Endothelial cell of umbilical vein (primary cell): ENCODE results near the gene KLK2. TPM values are rescaled to one million over a fixed set of nuclear protein-coding genes. Genes with fewer than 3 reads are reported as not detected.

Experiments used
- BruUV-seq: library from RNA; stranded (reverse); fragments of 400-500 nt; replicated peaks from 2 replicates; lab custom pipeline; 2021; lab: Mats Ljungman, UMichigan
- CTCF ChIA-PET: fragments of 300-600, 350-600 bp; sonication (Branson Sonifier 250); formaldehyde crosslinking; loops from one replicate; lab custom pipeline; 2021; ENCODE audit warnings: antibody characterized with exemption, inconsistent platforms; lab: Charles Lee
- POLR2A ChIA-PET: fragments of 300-600, 350-600 bp; sonication (Branson Sonifier 250); formaldehyde crosslinking; loops from one replicate; lab custom pipeline; 2021; ENCODE audit warnings: antibody characterized with exemption, inconsistent platforms; lab: Charles Lee
- DNase-seq: peaks from one replicate; pipeline ENCODE4 v3.0.0-alpha.2; 2011; ENCODE audit warnings: low read depth, low spot score
- FAIRE-seq: peaks from 2 replicates; lab custom pipeline; 2011; peaks lifted over from hg19 to GRCh38; lab: Jason Lieb, UNC
- H2AFZ ChIP-seq: 2 replicates; pipeline ENCODE4 v1.6.0; 2012; ENCODE audit warnings: low read depth, low read length, control low read depth, inconsistent platforms
- H3K27ac ChIP-seq: 2 replicates; pipeline ENCODE4 v1.5.1; 2011; ENCODE audit warnings: low read depth, mild to moderate bottlenecking, control low read depth, low read length, moderate library complexity; ENCODE audit not compliant: insufficient read depth
- H3K27me3 ChIP-seq, 2 experiments: 2 replicates each; pipeline versions ENCODE4 v1.6.0 to v1.6.1; 2011; ENCODE audit warnings: low read length in 2 of 2, mixed read lengths in 1 of 2; ENCODE audit not compliant: control insufficient read depth in 2 of 2, insufficient read depth in 2 of 2
- H3K36me3 ChIP-seq, 2 experiments: 2 replicates in 1 of 2; 3 replicates in 1 of 2; pipeline ENCODE4 v1.5.1; 2011; ENCODE audit warnings: low read length in 2 of 2, mild to moderate bottlenecking in 1 of 2, moderate library complexity in 1 of 2; ENCODE audit not compliant: control insufficient read depth in 2 of 2, insufficient read depth in 2 of 2; ENCODE audit errors: extremely low read depth in 1 of 2
- H3K4me1 ChIP-seq: 3 replicates; pipeline ENCODE4 v1.5.1; 2011; ENCODE audit warnings: mild to moderate bottlenecking, low read length; ENCODE audit not compliant: control insufficient read depth, insufficient read depth; ENCODE audit errors: extremely low read depth
- H3K4me2 ChIP-seq: 2 replicates; pipeline ENCODE4 v1.6.1; 2011; ENCODE audit warnings: low read length, control low read depth, mixed read lengths; ENCODE audit not compliant: insufficient read depth
- H3K4me3 ChIP-seq, 3 experiments: fragments of 200-600 bp in 1 of 3; sonication (generic), shearing (Covaris generic) in 1 of 3; replicated peaks in 1 of 3; 2 replicates each; pipeline ENCODE4 v1.5.1; 2011 to 2016; ENCODE audit warnings: control low read depth in 3 of 3, low read length in 3 of 3, mild to moderate bottlenecking in 2 of 3, inconsistent platforms in 1 of 3, low read depth in 1 of 3, moderate library complexity in 1 of 3; ENCODE audit not compliant: insufficient read depth in 1 of 3
- H3K79me2 ChIP-seq: 2 replicates; pipeline ENCODE4 v1.6.0; 2012; ENCODE audit warnings: low read length, inconsistent platforms; ENCODE audit not compliant: control insufficient read depth, insufficient read depth
- H3K9ac ChIP-seq: replicated peaks from 2 replicates; pipeline ENCODE3; 2011; ENCODE audit warnings: low read length, control low read depth; ENCODE audit not compliant: insufficient read depth; ENCODE audit errors: extremely low read depth
- H3K9me1 ChIP-seq: replicated peaks from 3 replicates; pipeline ENCODE4 v1.6.0; 2011; ENCODE audit warnings: mild to moderate bottlenecking, low read length; ENCODE audit not compliant: control insufficient read depth, insufficient read depth; ENCODE audit errors: extremely low read depth
- H3K9me3 ChIP-seq: replicated peaks from 2 replicates; pipeline ENCODE4 v1.5.1; 2012; ENCODE audit warnings: low read length, inconsistent platforms; ENCODE audit not compliant: control insufficient read depth, insufficient read depth
- H4K20me1 ChIP-seq: replicated peaks from 2 replicates; pipeline ENCODE3; 2011; ENCODE audit warnings: mild to moderate bottlenecking, low read length; ENCODE audit not compliant: control insufficient read depth, insufficient read depth; ENCODE audit errors: extremely low read depth
- EZH2 ChIP-seq: IDR thresholded peaks from 2 replicates; pipeline ENCODE4 v1.6.1; 2012; ENCODE audit warnings: borderline replicate concordance, low read depth, mild to moderate bottlenecking, moderate library complexity, low read length, inconsistent platforms; ENCODE audit not compliant: severe bottlenecking
- FOS ChIP-seq: IDR thresholded peaks from 2 replicates; pipeline ENCODE4 v1.6.1; 2011; ENCODE audit warnings: mild to moderate bottlenecking, low read length, moderate library complexity, borderline replicate concordance; ENCODE audit not compliant: insufficient read depth
- GATA2 ChIP-seq: IDR thresholded peaks from 2 replicates; pipeline ENCODE4 v1.7.0; 2011; ENCODE audit warnings: low read depth, mild to moderate bottlenecking, moderate library complexity, mixed read lengths, low read length; ENCODE audit not compliant: insufficient read length, insufficient read depth
- JUN ChIP-seq: IDR thresholded peaks from 2 replicates; pipeline ENCODE4 v1.6.1; 2011; ENCODE audit warnings: borderline replicate concordance, low read depth; ENCODE audit not compliant: insufficient read length, insufficient read depth
- MYC ChIP-seq: IDR thresholded peaks from one replicate; pipeline ENCODE4 v1.6.1; 2011; ENCODE audit warnings: mild to moderate bottlenecking, low read depth, low read length
- POLR2A ChIP-seq: IDR thresholded peaks from 2 replicates; pipeline ENCODE4 v1.6.1; 2012; ENCODE audit warnings: low read depth, mild to moderate bottlenecking, control low read depth, low read length
- POLR2AphosphoS5 ChIP-seq: IDR thresholded peaks from 2 replicates; pipeline ENCODE4 v1.6.1; 2012; ENCODE audit warnings: low read depth, mild to moderate bottlenecking, control low read depth, low read length, moderate library complexity; ENCODE audit not compliant: insufficient read depth
- dilution Hi-C: fragments of 300-500 bp; cut with MboI; formaldehyde crosslinking; loops from one replicate; pipeline ENCODE4 v1.15.0; 2019; ENCODE audit warnings: low sequenced_read_pairs; ENCODE audit not compliant: extremely low pct_ligation_motif_present
- intact Hi-C: fragments of 100-400 bp; cut with micrococcal nuclease; formaldehyde crosslinking; loops from one replicate; pipeline ENCODE4 v1.10.0; 2022
- polyA plus RNA-seq, 4 experiments: library from polyadenylated mRNA; depleted of rRNA in 3 of 4; stranded (reverse) in 3 of 4; unstranded in 1 of 4; fragments of >200 nt; gene quantifications; 2 replicates each; pipeline versions ENCODE4 v1.2.1 to v1.2.3, GENCODE V29; 2011 to 2012; ENCODE audit warnings: missing spikeins in 1 of 4
- total RNA-seq: library from RNA; stranded (reverse); gene quantifications from 2 replicates; pipeline ENCODE4 v1.2.3, GENCODE V29; 2021
- TF ChIP-seq, protein P1 (sequence below): IDR thresholded peaks from 2 replicates; pipeline ENCODE4 v1.6.1; 2011; ENCODE audit not compliant: insufficient read depth, insufficient read length
- TF ChIP-seq, protein P2 (sequence below), 2 donors: IDR thresholded peaks; 1 replicate in 1 of 2; 2 replicates in 1 of 2; pipeline ENCODE4 v1.5.1; 2011; ENCODE audit warnings: low read length in 2 of 2, mild to moderate bottlenecking in 2 of 2, moderate library complexity in 2 of 2, control low read depth in 1 of 2, inconsistent platforms in 1 of 2, low read depth in 1 of 2; ENCODE audit not compliant: insufficient read depth in 1 of 2; ENCODE audit errors: extremely low read depth in 1 of 2

The KLK2 gene
- total and polyA plus RNA-seq, 2 donors (not counting 3 experiments of a cell fraction or from before 2014, with no cell fraction given) = not detected

DNA sequence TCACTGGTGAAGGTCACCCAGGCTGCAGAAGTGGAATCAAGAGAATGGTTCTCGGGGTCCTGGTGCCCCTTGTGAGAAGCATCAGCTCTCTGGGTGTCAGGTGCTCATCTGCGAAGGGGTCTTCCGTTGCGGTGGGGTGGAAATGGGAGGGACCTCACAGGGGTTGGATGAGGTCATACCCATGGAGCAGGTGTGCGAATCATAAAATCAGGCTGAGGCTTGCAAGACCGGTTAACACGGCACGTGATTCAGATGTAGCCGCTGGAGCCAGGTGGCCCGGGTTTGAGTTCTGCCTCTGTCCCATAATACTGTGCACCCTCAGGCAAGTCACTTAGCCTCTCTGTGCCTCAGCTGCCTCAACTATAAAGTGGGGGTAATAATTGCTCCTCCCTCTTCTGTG, 35.9 kb upstream of the KLK2 start:
- Histone ChIP-seq H3K27me3 (no peaks in the 10 kb centered on the region), H3K9ac (no peak overlapping the region), H2AFZ (no peak overlapping the region), H3K9me3 (no peaks in the 10 kb centered on the region), H3K4me2 (no peak overlapping the region), H3K4me3 (no peak overlapping the region), H3K4me1 (peaks cover 4% of the 10 kb centered on the region), H3K9me1 (no peaks in the 10 kb centered on the region), H4K20me1 (no peaks in the 10 kb centered on the region), H3K79me2 (no peaks in the 10 kb centered on the region), H3K27ac (no peak overlapping the region), H3K36me3 (no peaks in the 10 kb centered on the region)
- BruUV-seq = no TSS peak
- intact Hi-C loops = no loop called here
- no peak for TF ChIP-seq FOS
- TF ChIP-seq EZH2 = no peak
- TF ChIP-seq GATA2 = no peak
- TF ChIP-seq, protein P1, sequence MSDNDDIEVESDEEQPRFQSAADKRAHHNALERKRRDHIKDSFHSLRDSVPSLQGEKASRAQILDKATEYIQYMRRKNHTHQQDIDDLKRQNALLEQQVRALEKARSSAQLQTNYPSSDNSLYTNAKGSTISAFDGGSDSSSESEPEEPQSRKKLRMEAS = no peak
- TF ChIP-seq MYC = no peak
- TF ChIP-seq POLR2A = no peak
- TF ChIP-seq, protein P2, sequence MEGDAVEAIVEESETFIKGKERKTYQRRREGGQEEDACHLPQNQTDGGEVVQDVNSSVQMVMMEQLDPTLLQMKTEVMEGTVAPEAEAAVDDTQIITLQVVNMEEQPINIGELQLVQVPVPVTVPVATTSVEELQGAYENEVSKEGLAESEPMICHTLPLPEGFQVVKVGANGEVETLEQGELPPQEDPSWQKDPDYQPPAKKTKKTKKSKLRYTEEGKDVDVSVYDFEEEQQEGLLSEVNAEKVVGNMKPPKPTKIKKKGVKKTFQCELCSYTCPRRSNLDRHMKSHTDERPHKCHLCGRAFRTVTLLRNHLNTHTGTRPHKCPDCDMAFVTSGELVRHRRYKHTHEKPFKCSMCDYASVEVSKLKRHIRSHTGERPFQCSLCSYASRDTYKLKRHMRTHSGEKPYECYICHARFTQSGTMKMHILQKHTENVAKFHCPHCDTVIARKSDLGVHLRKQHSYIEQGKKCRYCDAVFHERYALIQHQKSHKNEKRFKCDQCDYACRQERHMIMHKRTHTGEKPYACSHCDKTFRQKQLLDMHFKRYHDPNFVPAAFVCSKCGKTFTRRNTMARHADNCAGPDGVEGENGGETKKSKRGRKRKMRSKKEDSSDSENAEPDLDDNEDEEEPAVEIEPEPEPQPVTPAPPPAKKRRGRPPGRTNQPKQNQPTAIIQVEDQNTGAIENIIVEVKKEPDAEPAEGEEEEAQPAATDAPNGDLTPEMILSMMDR (IDR thresholded peaks at IDR 0.05; ENCODE audit: extremely low read depth in 1 of 2, insufficient read depth in 1 of 2, low read depth in 1 of 2, low read length in 2 of 2) = no peak
- no peak for TF ChIP-seq JUN
- TF ChIP-seq POLR2AphosphoS5 = no peak
- no peak for DNase-seq
- ChIA-PET CTCF (interaction anchor here (2.0 kb wide), 1 partner anchor 84 kb away, joined by 5 read pairs; no protein-coding TSS in a partner anchor), POLR2A (no interaction called here)
- dilution Hi-C loops = no loop called here
- FAIRE-seq = no peak
